Activated CD4-positive, alpha-beta memory T cell treated with anti-CD3 and anti-CD28 coated beads for 36 hours (primary cell): Measurements from ENCODE around the gene ZMIZ1. TPM values are rescaled to one million over a fixed set of nuclear protein-coding genes. Genes with fewer than 3 reads are reported as not detected.

Experiments
- CTCF ChIA-PET: fragments of 350-600 bp; sonication (Branson Sonifier 250); formaldehyde crosslinking; loops from one replicate; lab custom pipeline; 2021; ENCODE audit warnings: antibody characterized with exemption, inconsistent platforms; lab: Charles Lee
- POLR2A ChIA-PET: fragments of 350-600 bp; sonication (Branson Sonifier 250); formaldehyde crosslinking; loops from one replicate; lab custom pipeline; 2021; ENCODE audit warnings: antibody characterized with exemption; lab: Charles Lee
- DNase-seq: peaks from one replicate; pipeline ENCODE4 v3.0.0-alpha.2; 2020
- H3K27ac Mint-ChIP-seq: one replicate; pipeline ENCODE4 v1.8.0; 2021; ENCODE audit warnings: mixed read lengths
- H3K27me3 Mint-ChIP-seq: one replicate; pipeline ENCODE4 v1.8.0; 2021; ENCODE audit warnings: mixed read lengths
- H3K36me3 Mint-ChIP-seq: one replicate; pipeline ENCODE4 v1.8.0; 2021; ENCODE audit warnings: mixed read lengths
- H3K4me1 Mint-ChIP-seq: one replicate; pipeline ENCODE4 v1.8.0; 2021; ENCODE audit warnings: low read depth, mixed read lengths
- H3K4me3 Mint-ChIP-seq: one replicate; pipeline ENCODE4 v1.8.0; 2021; ENCODE audit warnings: mild to moderate bottlenecking, mixed read lengths
- H3K9me3 Mint-ChIP-seq: one replicate; pipeline ENCODE4 v1.8.0; 2021; ENCODE audit warnings: mixed read lengths
- intact Hi-C: fragments of 100-400 bp; cut with micrococcal nuclease; formaldehyde crosslinking; loops from one replicate; pipeline ENCODE4 v1.15.1; 2023
- total RNA-seq, 2 experiments: library from RNA; stranded (reverse); gene quantifications; one replicate each; pipeline ENCODE4 v1.2.3, GENCODE V29; 2021

ZMIZ1 gene
- total RNA-seq, 2 experiments from 2014 or later = 28.5 to 29.2 TPM

GRCh38 chr10:79056361-79056735, 12.4 kb upstream of the ZMIZ1 start:
- H3K27ac Mint-ChIP-seq = no peak overlapping the region
- no peaks in the 10 kb centered on the region for H3K36me3 Mint-ChIP-seq
- no peak overlapping the region for H3K4me3 Mint-ChIP-seq
- ChIA-PET POLR2A (no interaction called here), CTCF (no interaction called here)
- no peaks in the 10 kb centered on the region for H3K9me3 Mint-ChIP-seq
- intact Hi-C loops = no loop called here
- DNase-seq = no peak
- peaks cover 3% of the 10 kb centered on the region for H3K4me1 Mint-ChIP-seq
- H3K27me3 Mint-ChIP-seq = no peaks in the 10 kb centered on the region

DNA sequence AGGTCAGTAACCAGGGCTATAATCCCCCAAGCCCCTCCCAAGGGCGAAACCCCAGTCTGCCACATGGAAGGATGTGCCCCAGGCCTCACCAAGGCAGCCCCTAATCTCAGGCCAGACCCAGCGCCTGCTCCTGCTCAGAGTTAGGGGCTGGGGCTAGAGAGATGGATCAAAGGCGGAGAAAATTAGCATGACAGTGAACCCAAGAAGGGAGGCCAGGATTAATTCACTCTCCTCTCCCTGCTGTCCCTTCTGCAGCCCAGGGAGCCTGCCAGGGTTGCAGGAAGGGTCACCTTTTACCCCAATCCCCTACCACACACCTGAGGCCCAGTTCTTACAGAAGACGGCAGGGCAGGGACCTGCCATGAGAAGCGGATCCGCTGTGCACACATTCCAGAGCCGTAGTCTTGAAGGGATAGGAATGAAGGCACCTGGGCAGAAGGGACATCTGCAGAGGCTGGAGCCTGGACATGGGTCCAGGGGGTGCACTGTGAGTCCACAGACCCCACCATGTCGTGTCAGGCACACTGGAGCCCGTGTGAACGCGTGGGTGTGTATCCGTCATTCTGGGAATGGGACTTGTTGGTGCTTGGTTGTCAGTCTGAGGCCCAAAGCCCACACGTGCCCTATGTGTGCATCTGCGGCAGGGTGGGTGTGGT, 11.9 kb upstream of the ZMIZ1 start:
- intact Hi-C loops = no loop called here
- no peaks in the 10 kb centered on the region for H3K9me3 Mint-ChIP-seq
- H3K4me3 Mint-ChIP-seq = no peak overlapping the region
- DNase-seq = no peak
- CTCF ChIA-PET = no interaction called here
- no peaks in the 10 kb centered on the region for H3K36me3 Mint-ChIP-seq
- POLR2A ChIA-PET = no interaction called here
- H3K27ac Mint-ChIP-seq = no peak overlapping the region
- H3K4me1 Mint-ChIP-seq = no peaks in the 10 kb centered on the region
- H3K27me3 Mint-ChIP-seq = no peaks in the 10 kb centered on the region

DNA sequence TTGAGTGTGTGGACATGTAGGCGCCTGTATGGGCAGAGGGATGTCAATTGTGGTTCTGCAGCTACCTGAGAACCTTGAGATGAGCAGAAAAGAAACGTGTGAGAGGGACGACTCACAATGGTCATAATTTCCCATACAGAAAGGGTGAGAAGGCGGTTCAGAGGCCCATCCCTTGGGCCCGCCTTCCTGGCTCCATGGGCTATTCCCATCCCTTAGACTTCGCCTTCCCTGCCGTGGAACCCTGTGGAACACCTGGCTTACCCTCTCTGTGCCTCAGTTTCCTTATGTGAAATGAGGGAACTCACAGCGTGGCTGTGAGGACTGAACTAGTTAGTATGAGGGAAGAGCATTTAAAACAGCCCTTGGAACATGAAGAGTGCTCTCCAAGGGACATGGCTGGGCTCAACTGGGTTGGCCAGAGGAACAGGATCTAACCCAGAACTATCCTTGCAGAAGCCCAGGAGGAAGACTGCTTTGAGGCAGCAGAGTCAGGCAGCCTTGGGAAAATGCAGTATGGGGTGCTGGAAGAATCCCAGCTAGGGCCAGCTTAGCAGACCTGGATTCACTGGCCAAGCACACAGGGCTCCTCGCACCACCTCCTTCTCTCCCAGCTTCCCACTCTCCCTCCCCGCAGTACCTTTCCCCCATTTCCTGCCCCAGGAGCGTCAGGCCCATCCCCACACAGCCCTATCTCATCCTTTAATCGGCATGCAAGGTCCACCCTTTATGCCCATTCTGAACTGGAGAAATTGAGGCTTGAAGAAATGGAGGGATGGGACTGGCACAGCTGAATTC, 11.1 kb upstream of the ZMIZ1 start:
- Mint-ChIP-seq H3K36me3 (no peaks in the 10 kb centered on the region), H3K4me3 (no peak overlapping the region), H3K9me3 (no peaks in the 10 kb centered on the region), H3K27ac (no peak overlapping the region), H3K4me1 (peaks cover under 1% of the 10 kb centered on the region), H3K27me3 (no peaks in the 10 kb centered on the region)
- ChIA-PET CTCF (no interaction called here), POLR2A (no interaction called here)
- DNase-seq = no peak
- intact Hi-C loops = no loop called here

GRCh38 chr10:79058899-79059841, 9.6 kb upstream of the ZMIZ1 start:
- DNase-seq = no peak
- POLR2A ChIA-PET = no interaction called here
- CTCF ChIA-PET = no interaction called here
- Mint-ChIP-seq H3K36me3 (no peaks in the 10 kb centered on the region), H3K4me3 (no peak overlapping the region), H3K27ac (no peak overlapping the region), H3K9me3 (no peaks in the 10 kb centered on the region), H3K4me1 (peaks cover 14% of the 10 kb centered on the region), H3K27me3 (no peaks in the 10 kb centered on the region)
- intact Hi-C loops = no loop called here

GRCh38 chr10:79059859-79060379, 8.8 kb upstream of the ZMIZ1 start:
- H3K4me3 Mint-ChIP-seq = no peak overlapping the region
- no peaks in the 10 kb centered on the region for H3K36me3 Mint-ChIP-seq
- H3K27me3 Mint-ChIP-seq = no peaks in the 10 kb centered on the region
- ChIA-PET CTCF (no interaction called here), POLR2A (no interaction called here)
- DNase-seq = no peak
- H3K27ac Mint-ChIP-seq = no peak overlapping the region
- intact Hi-C loops = loop anchor here (10.0 kb wide), 1 partner anchor 205 kb away; no protein-coding TSS in a partner anchor
- H3K4me1 Mint-ChIP-seq = peaks cover 21% of the 10 kb centered on the region
- no peaks in the 10 kb centered on the region for H3K9me3 Mint-ChIP-seq

DNA sequence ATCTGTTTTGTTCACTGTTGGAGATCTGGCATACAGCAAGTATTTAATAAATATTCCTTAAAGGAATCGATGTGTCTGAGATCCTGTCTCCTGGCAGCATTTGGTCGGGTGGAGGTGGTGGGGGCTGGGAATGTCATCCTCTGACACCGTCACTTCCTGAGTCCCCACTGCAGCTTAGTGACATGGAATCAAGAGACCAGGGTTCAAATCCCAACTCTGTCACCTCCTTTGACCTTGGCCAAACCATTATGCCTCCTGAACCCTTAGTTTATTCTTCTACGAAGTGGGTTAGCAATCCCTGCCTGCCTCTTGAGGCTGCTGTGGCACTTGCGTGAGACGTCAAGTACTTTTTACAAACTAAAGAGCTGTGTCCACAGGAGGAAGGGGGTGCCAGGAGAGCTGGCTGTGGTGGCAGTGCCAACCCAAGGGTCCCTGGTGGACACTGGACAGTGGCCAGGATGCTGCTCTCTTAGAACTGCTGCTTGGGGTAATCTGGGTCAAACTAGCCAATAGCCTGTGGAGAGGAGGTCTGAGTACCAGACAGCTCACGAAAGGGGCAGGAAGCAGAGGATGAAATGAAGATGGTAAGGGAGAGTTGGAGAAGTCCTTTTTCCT, 8.0 kb upstream of the ZMIZ1 start:
- DNase-seq = no peak
- ChIA-PET CTCF (no interaction called here), POLR2A (no interaction called here)
- Mint-ChIP-seq H3K4me3 (no peak overlapping the region), H3K36me3 (no peaks in the 10 kb centered on the region), H3K27me3 (no peaks in the 10 kb centered on the region), H3K27ac (no peak overlapping the region), H3K4me1 (peaks cover 26% of the 10 kb centered on the region), H3K9me3 (no peaks in the 10 kb centered on the region)
- intact Hi-C loops = loop anchor here (10.0 kb wide), 1 partner anchor 206 kb away; no protein-coding TSS in a partner anchor

- intact Hi-C loops = loop anchor here (10.0 kb wide), 1 partner anchor 207 kb away; no protein-coding TSS in a partner anchor
- Mint-ChIP-seq H3K4me3 (no peak overlapping the region), H3K36me3 (no peaks in the 10 kb centered on the region), H3K4me1 (peaks cover 32% of the 10 kb centered on the region), H3K9me3 (no peaks in the 10 kb centered on the region), H3K27ac (no peak overlapping the region), H3K27me3 (no peaks in the 10 kb centered on the region)
- DNase-seq = no peak
- POLR2A ChIA-PET = no interaction called here
- CTCF ChIA-PET = no interaction called here
These were observed 7.1 kb upstream of the ZMIZ1 start for GRCh38 chr10:79061441-79062315.

DNA sequence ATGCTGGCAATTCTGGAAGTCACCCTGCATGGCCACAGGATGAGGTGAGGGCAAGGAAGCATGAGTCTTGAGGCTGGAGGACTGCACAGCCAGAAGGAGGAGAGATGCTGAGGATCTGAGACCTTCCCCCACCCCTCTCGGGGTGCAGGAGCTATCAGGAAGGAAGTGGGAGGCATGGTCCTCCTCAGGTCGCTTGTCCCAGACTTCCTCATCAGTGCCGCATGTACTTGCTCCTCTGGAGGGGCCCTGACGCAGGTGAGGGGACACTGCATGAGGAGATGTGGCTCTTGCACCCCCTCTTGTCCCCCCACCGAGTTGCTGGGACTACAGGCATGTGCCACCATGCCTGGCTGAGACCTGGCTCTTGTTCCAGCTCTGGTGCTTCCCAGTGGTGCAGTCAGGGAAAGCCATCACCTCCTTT, 5.7 kb upstream of the ZMIZ1 start:
- Mint-ChIP-seq H3K4me3 (no peak overlapping the region), H3K27me3 (no peaks in the 10 kb centered on the region), H3K9me3 (no peaks in the 10 kb centered on the region), H3K27ac (no peak overlapping the region), H3K36me3 (no peaks in the 10 kb centered on the region), H3K4me1 (peaks cover 37% of the 10 kb centered on the region)
- ChIA-PET CTCF (no interaction called here), POLR2A (no interaction called here)
- intact Hi-C loops = loop anchor here (10.0 kb wide), 1 partner anchor 208 kb away; no protein-coding TSS in a partner anchor
- no peak for DNase-seq

DNA sequence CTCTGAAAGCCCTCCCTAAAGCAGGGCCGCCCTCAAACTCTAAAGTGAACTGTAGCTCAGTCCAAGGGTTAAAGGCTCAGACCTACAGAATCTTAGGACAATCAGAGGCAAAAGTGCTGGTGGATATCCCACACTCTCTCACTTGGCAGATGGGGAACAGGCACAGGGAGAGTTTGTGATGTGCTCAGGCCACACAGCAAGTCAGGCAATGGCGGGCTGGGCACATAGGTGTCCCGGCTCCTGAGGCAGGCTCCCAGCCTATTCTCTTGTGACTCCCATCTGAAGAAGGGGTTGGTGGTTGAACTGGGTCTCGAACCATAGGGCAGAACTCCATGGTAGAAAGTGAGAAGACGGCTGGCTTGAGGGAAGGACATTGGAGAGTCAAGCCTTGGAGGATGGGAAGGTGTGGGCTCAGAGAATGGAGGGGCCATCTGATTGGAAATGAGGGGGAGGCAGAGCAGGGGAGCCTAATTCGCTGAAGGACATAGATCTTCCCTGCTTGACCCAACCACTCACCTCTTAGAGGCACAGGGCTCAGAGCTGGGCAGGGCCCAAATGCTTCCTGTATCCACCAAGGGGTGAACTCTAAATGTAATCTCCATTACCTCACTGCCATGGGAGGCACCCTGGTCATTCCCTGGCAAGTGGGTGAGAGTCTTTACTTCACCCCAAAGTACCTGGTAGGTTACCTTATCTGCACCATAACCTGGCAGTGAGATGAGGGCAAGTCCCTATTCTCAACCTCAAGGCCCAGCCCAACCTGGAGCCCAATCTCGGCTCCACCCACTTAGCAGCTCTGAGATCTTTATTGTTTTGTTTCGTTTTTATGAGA, 4.9 kb upstream of the ZMIZ1 start:
- H3K27me3 Mint-ChIP-seq = no peaks in the 10 kb centered on the region
- no peak overlapping the region for H3K27ac Mint-ChIP-seq
- ChIA-PET POLR2A (no interaction called here), CTCF (no interaction called here)
- H3K4me3 Mint-ChIP-seq = no peak overlapping the region
- H3K9me3 Mint-ChIP-seq = no peaks in the 10 kb centered on the region
- H3K36me3 Mint-ChIP-seq = no peaks in the 10 kb centered on the region
- DNase-seq = peak; percentile 38
- peaks cover 39% of the 10 kb centered on the region for H3K4me1 Mint-ChIP-seq
- intact Hi-C loops = loop anchor here (2.0 to 10.0 kb wide), 2 partner anchors 39 to 209 kb away; no protein-coding TSS in a partner anchor

DNA sequence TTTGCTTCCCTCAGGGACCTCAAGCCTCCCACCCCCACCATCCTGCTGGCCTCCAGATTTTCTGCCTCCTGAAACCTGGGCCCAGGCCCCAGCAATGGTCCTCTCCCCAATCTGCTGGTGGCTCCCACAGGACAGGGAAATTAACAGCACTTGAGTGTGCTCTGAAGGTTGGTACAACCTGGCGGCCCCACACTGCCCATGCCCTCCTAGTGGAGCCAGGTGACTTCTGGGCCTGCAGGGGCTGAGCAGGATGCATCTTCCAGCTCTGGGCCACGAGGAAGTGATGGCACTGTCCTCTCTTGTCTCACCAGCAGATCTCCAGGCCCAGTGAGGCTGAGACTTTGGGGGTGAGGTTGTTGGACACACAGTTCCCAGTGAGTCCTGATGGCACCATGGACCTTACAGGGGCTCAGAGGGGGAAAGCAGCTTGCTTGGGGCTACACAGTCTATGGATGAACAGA, 3.6 kb upstream of the ZMIZ1 start:
- H3K4me3 Mint-ChIP-seq = no peak overlapping the region
- no peaks in the 10 kb centered on the region for H3K9me3 Mint-ChIP-seq
- no peaks in the 10 kb centered on the region for H3K36me3 Mint-ChIP-seq
- intact Hi-C loops = loop anchor here (2.0 to 10.0 kb wide), 5 partner anchors 40 to 1033 kb away; partner anchors contain the start of gene RPS24
- no peak for DNase-seq
- no peak overlapping the region for H3K27ac Mint-ChIP-seq
- H3K27me3 Mint-ChIP-seq = no peaks in the 10 kb centered on the region
- ChIA-PET CTCF (interaction anchor here (1.0 to 2.2 kb wide), 3 partner anchors 13 to 130 kb away, joined by 3 to 8 read pairs (median 5); no protein-coding TSS in a partner anchor), POLR2A (no interaction called here)
- H3K4me1 Mint-ChIP-seq = peaks cover 39% of the 10 kb centered on the region
